Transverse colon (tissue), 4 donors: ENCODE data around the gene ULK4.

ENCODE experiments used
- POLR2A ChIP-seq: fragments of 450-650 bp; IDR thresholded peaks from one replicate; pipeline ENCODE4 v1.6.1; 2016; ENCODE audit warnings: antibody characterized with exemption, mild to moderate bottlenecking, moderate library complexity
- POLR2AphosphoS5 ChIP-seq, 3 donors: sonication (generic); formaldehyde crosslinking; IDR thresholded peaks; one replicate each; pipeline ENCODE4 v1.6.1; 2016; ENCODE audit warnings: antibody characterized with exemption in 3 of 3
- TF ChIP-seq, protein P1 (sequence below), 5 experiments: fragments of 200-600 bp in 3 of 5; fragments of 450-650 bp in 2 of 5; sonication (generic) in 3 of 5; IDR thresholded peaks; 1 replicate in 2 of 5; 2 replicates in 3 of 5; pipeline ENCODE4 v1.5.1; 2016 to 2017; ENCODE audit warnings: antibody characterized with exemption in 5 of 5, inconsistent platforms in 3 of 5, mild to moderate bottlenecking in 2 of 5, moderate library complexity in 1 of 5

GRCh38 chr3:41507336-41508062, 454.4 kb downstream of the ULK4 start:
- no peak for TF ChIP-seq POLR2A
- TF ChIP-seq, protein P1, sequence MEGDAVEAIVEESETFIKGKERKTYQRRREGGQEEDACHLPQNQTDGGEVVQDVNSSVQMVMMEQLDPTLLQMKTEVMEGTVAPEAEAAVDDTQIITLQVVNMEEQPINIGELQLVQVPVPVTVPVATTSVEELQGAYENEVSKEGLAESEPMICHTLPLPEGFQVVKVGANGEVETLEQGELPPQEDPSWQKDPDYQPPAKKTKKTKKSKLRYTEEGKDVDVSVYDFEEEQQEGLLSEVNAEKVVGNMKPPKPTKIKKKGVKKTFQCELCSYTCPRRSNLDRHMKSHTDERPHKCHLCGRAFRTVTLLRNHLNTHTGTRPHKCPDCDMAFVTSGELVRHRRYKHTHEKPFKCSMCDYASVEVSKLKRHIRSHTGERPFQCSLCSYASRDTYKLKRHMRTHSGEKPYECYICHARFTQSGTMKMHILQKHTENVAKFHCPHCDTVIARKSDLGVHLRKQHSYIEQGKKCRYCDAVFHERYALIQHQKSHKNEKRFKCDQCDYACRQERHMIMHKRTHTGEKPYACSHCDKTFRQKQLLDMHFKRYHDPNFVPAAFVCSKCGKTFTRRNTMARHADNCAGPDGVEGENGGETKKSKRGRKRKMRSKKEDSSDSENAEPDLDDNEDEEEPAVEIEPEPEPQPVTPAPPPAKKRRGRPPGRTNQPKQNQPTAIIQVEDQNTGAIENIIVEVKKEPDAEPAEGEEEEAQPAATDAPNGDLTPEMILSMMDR (IDR thresholded peaks at IDR 0.05), result no peak
- no peak for TF ChIP-seq POLR2AphosphoS5 (IDR thresholded peaks at IDR 0.05)
